HG02884 (cell line): Measurements from ENCODE around the gene ZBTB11.
A peak's percentile ranks its signal among the peaks of the same experiment; 100 is the strongest.
"Not testable (repeated sequence)": the region's sequence is repeated elsewhere in the genome, so short reads cannot be mapped to it uniquely, and the experiment has no call there.

Experiments used
- ATAC-seq: cut with Tn5 transposase; IDR thresholded peaks from one replicate; pipeline ENCODE4 v1.9.1; 2021; ENCODE audit warnings: mild to moderate bottlenecking, moderate library complexity; ENCODE audit not compliant: unreplicated experiment

The ZBTB11 gene

GRCh38 chr3:101676765-101677435, at the start of gene ZBTB11:
Gene ZBTB11 (minus strand): TSS chr3:101677132. CDS start chr3:101676914, 218 bp downstream.
- peak; percentile 67 for ATAC-seq

GRCh38 chr3:101725890-101726275, 49.0 kb upstream of the ZBTB11 start:
- ATAC-seq: no peak

GRCh38 chr3:101725194-101725889, 48.4 kb upstream of the ZBTB11 start:
- peak; percentile 23 for ATAC-seq

- ATAC-seq: peak; percentile 85
These were observed 47.6 kb upstream of the ZBTB11 start, which contains the start of gene CEP97 for GRCh38 chr3:101724329-101725193. Gene CEP97 (plus strand): TSS chr3:101724614. CDS start chr3:101724677, 63 bp downstream.

- peak; percentile 41 for ATAC-seq
These were observed 45.7 kb upstream of the ZBTB11 start for GRCh38 chr3:101722394-101723173.

GRCh38 chr3:101720851-101721840, 44.2 kb upstream of the ZBTB11 start:
- no peak for ATAC-seq

- no peak for ATAC-seq
These were observed 42.8 kb upstream of the ZBTB11 start for GRCh38 chr3:101719604-101720185.

GRCh38 chr3:101718455-101718854, 41.5 kb upstream of the ZBTB11 start:
- no peak for ATAC-seq

- ATAC-seq: no peak
These were observed 32.2 kb upstream of the ZBTB11 start for GRCh38 chr3:101709126-101709525.

- not testable (repeated sequence) for ATAC-seq
These were observed 27.7 kb upstream of the ZBTB11 start for GRCh38 chr3:101704639-101705038.

- no peak for ATAC-seq
These were observed 26.2 kb upstream of the ZBTB11 start for GRCh38 chr3:101703169-101703568.

- no peak for ATAC-seq
These were observed 25.8 kb upstream of the ZBTB11 start for GRCh38 chr3:101702726-101703125.

GRCh38 chr3:101701696-101702634, 25.0 kb upstream of the ZBTB11 start:
- no peak for ATAC-seq

GRCh38 chr3:101695779-101696372, 18.9 kb upstream of the ZBTB11 start:
- ATAC-seq: no peak

- ATAC-seq: not testable (repeated sequence)
These were observed 17.9 kb upstream of the ZBTB11 start for GRCh38 chr3:101694836-101695235.

GRCh38 chr3:101693540-101693939, 16.6 kb upstream of the ZBTB11 start:
- ATAC-seq: peak; percentile 60
